Kasumi-1 (cell line): ENCODE data around the gene CCSAP.
"Not testable (repeated sequence)": the region's sequence is repeated elsewhere in the genome, so short reads cannot be mapped to it uniquely, and the experiment has no call there.

Experiments
- DNase-seq, 2 experiments: peaks; one replicate each; lab custom pipeline; 2025; lab: John Stamatoyannopoulos, UW

CCSAP gene

DNA sequence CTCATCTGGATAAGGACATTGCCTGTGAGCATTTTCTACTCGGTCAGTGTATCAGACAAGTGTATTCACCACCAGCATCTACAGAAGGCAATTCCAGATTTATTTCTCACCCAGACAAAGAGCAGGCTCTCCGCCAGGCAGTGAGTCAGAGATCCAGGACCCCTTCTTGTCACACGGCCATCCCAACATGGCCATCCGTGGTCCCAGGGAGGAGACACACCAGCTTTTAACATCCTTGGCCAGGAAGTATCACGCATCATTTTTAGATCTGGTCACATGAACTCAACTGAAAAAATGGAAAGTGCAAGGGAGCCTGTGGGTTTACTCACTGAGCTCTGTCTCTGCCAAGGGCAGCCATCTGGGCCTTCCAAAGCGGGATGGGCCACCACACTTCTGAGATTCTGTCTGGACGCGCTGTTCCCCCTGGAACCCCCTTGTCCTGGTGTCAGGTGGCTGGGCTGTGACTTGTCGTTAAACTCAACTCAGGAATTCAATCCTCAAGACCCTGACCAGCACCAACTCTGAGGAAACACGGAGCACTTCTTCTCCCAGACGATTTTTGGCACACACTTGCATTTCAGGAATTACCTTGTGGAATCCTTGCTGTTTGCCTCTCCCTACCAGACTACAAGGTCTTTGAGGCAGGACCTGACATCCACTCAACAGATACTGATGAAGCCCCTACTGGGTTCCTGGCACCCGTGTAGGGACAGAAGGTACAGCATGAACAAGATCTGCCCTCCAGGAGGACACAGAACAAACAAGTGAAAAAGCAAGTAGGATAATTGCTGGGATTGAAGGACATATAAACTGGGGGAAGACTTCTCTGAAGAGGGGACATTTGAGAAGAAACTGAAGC, 21.6 kb upstream of the CCSAP start:
- DNase-seq, result no peak

DNA sequence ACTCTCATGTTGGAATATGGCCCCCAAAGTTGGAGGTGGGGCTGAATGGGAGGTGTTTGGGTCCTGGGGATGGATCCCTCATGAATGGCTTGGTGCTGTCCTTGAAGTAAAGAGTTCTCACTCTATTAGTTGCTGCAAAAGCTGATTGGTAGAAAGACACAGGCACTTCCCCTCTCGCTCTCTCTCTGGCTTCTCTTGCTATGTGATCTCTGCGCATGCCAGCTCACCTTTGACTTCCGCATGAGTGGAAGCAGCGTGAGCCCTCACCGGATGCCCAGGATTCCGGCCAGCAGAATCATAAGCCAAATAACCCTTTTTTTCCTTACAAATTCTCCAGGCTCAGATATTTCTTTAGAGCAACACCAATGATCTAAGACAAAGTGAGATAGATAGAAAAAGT, 20.9 kb upstream of the CCSAP start:
- DNase-seq, result no peak

DNA sequence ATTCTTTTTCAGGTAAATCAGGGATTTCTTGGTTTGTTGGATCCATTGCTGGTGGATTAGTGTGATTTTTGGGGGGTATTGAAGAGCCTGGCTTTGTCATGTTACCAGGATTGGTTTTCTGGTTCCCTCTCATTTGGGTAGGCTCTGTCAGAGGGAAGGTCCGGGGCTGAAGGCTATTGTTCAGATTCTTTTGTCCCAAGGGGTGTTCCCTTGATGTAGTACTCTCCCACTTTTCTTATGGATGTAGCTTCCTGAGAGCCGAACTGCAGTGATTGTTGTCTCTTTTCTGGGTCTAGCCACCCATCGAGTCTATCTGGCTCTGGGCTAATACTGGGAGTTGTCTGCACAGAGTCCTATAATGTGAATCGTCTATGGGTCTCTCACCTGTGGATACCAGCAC, 17.6 kb upstream of the CCSAP start:
- no peak for DNase-seq

GRCh38 chr1:229355661-229356060, 12.8 kb upstream of the CCSAP start:
- no peak for DNase-seq

GRCh38 chr1:229354226-229354625, 11.4 kb upstream of the CCSAP start:
- DNase-seq, result no peak

DNA sequence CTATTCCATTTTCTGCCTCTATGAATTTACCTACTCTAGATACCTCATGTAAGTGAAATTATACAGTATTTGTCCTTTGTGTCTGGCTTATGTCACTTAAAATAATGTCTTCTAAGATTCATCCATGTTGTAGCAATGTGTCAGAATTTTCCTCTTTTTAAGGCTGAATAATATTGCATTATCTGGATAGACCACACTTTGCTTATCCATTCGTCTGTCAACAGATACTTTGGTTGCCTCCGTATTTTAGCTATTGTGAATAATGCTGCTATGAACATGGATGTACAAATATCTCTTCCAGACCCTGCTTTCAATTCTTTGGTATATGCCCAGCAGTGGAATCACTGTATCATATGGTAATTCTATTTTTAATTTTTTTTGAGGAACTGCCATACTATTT, 10.1 kb upstream of the CCSAP start:
- no peak for DNase-seq

DNA sequence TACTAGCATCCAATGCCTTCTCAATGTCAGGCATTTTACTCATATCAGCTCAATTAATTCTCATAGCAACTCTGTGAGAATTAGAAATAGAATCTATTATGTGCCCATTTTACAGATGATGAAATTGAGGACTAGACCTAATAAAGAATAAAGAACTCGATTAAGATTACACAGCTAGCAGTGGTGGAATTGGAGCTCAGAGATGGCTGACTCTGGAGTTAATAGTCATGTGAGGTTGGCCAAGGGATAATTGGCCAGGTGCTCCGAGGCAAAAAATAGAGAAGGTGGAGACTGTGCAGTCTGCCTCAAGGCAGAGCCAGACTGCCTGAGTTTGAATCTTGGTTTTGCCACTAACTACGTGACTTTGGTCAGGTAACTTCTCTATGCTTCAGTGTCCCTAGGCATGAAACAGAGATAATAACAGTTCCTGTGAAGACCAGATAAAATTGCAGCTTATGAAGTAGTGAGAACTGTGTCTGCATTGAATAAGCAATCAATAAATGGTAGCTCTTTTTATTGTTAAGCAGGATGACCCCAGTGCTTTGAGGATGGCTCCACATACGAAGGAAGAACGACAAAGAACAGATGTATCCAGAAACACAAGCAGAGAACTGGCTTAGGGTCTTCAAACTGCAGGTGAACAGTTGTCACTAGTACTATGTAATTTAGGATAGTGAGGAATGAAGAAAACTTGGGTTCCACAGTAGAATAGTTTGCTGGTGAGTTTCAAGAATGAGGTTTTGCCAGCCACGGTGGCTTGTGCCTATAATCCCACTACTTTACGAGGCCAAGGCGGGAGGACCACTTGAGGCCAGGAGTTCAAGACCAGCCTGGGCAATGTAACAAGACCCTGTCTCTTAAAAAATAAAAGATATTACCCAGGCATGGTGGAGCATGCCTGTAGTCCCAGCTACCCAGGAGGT, 6.9 kb upstream of the CCSAP start:
- no peak for DNase-seq

DNA sequence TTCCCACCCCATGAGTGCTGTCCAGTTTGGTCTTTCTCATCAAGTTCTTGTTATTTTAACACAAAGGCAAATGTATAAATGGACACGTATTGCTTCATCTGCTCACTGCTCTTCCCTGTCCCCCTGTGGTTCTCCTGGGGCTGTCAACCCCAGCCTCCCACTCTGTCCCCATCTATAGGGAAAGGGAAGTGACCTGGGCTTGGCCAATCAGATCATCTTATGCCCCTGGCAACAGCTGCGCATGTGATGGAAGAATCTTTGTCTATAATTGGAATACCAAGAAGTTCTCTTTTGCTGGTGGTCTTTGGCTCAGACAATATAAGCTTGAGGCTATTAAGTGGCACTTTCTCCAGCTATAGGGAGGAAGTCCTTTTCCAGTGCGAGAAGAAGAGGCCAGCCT, 4.7 kb upstream of the CCSAP start:
- DNase-seq, result peak; percentile 25 to 35

- DNase-seq, result no peak
Measured at GRCh38 chr1:229344937-229345684, 2.3 kb upstream of the CCSAP start.

DNA sequence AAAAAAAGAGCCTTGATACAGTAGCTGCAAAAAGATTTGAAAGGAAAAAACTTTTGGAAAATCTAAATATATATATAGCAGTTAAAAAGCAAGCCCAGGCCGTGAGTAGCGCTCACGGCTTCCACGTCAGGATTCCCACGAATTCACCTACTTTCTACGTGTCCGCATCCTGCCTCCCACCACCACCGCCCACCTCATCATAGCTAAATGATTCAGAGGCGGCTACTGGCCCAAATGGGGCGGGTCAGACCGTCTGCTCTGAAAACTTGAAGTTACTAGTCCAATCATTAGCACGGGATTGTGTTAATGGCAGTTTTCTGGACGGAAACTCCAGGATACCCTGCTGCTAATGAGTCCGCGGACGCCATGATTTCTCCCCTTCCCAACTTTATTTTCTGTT, 1.3 kb upstream of the CCSAP start:
- no peak for DNase-seq

DNA sequence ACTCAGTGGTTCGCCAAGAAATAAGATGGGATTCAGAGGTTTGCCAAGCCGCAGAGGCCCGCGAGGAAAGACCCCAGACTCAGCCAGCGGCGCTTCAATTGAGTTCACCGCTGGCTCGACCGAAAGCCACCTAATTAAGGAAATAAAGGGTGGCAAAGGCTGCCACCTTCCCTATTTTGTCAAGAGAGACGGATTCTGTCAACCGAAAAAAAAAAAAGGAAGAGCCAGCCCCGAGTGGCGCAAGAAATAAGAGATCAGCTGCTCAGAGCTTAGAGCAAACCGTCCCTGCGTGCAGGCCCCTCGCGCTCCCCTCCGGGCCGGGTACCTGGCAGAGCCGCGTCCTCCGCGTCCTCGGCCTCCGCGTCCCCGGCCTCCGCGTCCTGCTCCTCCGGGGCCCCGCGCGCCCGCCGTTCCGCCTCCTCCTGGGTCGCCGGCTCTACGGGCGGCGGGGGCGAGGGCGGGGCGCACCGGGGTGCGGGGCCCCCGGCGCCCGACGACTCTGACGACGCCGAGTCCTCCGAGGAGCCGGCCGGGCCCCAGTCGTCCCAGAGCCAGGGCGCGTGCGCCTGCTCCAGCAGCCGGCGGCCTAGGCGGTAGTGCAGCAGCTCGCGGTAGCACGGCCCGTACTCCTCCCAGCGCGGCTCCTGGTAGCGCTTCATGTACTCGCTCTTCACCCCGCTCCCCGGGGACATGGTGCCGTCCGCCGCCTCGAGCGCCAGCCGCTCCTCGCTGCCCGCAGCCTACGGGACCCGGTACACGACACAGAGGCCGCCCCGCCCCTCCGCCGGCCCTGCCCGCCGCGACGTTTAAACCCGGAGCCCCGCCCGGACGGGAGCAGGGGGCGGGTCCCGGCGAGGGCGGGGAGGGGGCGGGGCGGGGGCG, 832 bp downstream of the CCSAP start:
- DNase-seq, result peak; percentile 64 to 82

DNA sequence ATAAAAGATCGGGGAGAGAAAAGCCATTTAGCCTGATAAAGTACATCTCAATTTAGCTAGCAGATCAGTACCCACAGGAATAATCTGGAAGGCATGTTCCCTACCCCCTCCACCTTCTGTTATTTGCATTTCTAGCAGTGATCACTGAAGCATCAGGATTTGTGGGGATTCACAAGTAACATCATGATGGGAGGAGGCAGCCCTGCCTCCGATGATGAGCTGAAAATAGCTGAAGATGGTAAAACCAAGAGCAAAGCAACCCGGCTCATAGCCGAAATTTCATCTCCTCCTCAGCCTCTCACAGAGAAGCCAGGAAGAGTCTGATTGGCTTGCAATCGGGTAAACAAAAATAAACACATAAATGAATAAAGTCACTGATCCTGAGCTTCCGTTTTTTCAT, 2.4 kb downstream of the CCSAP start:
- no peak for DNase-seq

DNA sequence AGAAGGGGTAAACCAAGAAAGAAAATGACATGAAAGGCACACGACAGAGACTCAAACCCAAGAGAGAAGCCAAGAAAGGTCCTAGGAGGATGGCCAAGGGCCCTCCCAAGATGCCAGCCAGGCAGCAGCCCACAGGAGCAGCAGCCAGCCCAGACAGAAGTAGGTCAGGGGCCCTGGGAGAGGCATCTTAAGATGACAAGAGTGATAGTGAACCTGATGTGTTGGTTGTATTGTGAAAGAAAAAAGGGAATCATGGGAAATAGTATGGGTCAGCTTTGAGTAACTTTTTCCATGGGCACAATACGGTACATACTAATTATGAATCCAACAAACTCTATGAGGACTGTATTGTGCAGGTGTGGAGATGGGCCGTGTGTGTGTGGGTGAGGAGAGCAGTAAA, 3.3 kb downstream of the CCSAP start:
- no peak for DNase-seq

DNA sequence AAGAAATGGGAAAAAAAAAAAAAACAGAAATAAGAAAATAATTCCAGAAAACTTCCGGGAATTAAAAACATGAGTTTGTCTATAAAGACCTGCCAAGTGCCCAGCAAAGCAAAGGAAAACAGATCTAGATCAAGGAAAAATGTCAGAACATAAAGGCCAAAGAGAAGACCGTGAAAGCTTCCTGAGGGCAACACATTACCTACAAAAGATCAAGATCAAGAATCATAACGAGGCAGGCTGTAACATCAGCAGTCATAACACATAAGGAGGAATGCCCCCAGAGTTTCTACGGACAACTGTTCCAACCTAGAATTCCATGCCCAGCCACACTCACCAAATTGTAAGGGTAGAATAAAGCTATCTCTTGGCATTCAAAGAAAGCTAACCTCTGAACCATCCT, 3.8 kb downstream of the CCSAP start:
- no peak for DNase-seq

DNA sequence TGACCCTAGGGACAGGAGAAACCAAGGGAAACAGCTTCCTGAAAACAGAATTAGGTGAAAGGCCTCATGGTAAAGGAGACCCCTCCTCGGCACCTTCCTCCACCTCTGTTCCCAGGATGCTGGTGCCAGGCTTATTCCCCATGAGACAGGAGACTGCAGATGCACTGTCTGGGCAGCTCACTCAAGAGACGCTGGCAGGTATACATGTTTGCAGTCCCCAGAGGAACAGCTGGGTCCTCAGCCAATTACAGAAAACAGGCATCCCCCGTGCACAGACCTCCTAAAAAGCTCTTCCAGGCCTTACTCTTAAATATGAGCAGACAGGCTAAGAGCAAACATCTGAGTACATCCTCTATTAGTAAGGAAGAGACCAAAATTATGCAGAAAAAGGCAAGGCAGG, 6.5 kb downstream of the CCSAP start:
- no peak for DNase-seq

DNA sequence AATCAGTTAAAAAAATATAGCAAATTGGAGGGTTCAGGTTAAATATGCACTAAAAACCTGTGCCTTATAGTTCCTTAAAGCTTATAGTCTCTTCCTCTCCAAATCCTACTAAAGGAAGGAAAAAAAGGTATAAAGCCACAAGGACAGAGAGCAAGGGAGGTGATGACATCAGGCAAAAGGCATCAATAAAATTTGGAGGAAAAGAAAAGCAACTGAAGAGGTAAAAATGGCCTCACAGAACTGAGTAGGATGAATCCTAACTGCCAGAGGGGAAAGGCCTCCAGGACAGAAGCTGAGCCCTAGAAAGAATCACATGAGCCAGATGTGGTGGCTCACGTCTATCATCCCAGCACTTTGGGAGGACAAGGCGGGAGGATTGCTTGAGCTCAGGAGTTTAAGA, 8.1 kb downstream of the CCSAP start:
- DNase-seq, result no peak

DNA sequence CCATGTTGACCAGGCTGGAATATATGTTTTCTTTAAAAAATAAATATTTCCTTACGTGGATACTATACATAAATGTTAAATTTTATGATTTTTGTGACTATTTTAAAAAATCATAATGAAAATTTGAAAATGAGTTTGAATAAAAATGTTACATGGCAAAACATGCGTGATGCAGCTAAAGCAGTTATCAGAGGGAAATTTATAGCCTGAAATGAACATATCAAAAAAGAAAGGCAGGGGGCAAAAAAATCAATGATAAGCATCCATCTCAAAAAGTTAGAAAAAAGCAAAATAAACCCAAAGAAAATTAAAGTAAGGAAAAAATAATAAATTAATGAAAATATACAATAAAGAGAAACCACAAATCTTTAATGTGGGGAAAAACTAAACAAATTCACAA, 8.6 kb downstream of the CCSAP start:
- DNase-seq, result no peak

DNA sequence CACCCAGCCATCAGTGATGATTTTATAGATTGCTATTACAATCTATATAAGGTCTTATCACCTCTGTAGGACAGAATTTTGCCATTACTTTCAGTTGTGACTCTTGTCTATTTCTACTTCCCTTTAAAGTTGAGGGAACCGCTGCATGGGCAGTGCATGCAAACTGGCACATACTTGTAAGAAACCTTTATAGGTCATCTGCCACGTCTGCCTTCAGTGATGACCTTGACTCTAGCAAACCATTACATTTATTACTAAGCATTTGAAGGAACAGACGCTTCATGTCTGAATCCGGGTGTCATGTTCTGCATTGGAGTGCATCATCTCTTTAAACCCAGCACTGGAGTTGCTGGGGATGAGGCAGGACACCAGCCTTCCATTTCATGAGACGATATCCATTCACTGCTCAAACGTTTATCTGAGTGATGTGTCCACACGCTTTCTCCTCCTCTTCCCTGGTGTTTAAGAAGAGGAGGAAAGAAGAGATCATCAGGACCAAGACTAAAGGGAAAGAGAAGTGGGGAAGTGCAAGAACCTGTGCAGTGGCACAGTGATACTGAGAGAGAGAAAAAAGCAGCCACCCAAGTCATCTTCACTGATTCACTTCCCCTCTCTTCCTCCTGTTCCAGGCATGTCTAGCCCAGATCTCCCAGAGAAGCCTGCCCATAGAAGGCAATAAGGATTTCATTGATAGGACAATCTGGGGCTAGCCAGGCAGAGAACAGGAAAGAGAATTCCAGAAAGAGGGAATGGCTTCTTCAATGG, 14.1 kb downstream of the CCSAP start:
- no peak for DNase-seq

DNA sequence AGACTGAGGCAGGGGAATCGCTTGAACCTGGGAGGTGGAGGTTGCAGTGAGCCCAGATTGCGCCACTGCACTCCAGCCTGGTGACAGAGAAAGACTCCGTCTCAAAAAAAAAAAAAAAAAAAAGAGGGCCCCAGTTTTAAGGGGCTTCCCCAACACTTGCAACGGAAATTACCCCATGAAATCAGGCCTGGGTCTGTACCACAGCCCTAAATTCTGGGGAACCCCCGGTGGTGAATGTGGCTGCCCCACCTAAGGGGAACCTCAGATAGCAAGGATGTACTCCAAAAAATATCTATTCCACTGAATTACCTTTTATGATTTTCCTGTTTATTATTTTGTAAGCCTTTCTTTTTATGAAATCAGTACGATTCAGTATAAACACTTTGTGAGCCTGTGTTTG, 15.1 kb downstream of the CCSAP start:
- not testable (repeated sequence) for DNase-seq

- no peak for DNase-seq
Measured at GRCh38 chr1:229326601-229327000, 16.2 kb downstream of the CCSAP start.
